ENCODE data around the gene ODAD3.

DNA sequence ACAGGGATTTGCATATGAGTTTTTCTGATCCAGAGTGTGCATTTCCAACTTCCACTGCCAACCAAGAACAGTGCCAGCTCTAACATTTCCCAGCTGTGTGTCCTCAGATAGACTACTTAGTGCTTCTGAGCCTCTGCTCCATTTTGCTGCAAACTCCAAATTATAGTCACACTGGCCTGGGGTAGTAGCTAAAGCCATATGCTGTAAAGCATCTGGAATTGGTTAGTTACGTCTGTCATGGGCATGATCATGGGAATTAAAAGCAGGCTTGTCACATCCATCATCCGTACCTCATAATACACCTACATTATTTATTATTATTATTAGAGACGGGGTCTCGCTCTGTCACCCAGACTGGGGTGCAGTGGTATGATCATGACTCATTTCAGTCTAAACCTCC is 38.8 kb upstream of the ODAD3 start:
- TF ChIP-seq, protein P1, sequence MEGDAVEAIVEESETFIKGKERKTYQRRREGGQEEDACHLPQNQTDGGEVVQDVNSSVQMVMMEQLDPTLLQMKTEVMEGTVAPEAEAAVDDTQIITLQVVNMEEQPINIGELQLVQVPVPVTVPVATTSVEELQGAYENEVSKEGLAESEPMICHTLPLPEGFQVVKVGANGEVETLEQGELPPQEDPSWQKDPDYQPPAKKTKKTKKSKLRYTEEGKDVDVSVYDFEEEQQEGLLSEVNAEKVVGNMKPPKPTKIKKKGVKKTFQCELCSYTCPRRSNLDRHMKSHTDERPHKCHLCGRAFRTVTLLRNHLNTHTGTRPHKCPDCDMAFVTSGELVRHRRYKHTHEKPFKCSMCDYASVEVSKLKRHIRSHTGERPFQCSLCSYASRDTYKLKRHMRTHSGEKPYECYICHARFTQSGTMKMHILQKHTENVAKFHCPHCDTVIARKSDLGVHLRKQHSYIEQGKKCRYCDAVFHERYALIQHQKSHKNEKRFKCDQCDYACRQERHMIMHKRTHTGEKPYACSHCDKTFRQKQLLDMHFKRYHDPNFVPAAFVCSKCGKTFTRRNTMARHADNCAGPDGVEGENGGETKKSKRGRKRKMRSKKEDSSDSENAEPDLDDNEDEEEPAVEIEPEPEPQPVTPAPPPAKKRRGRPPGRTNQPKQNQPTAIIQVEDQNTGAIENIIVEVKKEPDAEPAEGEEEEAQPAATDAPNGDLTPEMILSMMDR (IDR thresholded peaks at IDR 0.05; ENCODE audit: insufficient read depth, low read length, poor library complexity, severe bottlenecking) = no peak
- TF ChIP-seq EZH2phosphoT487 (conservative IDR thresholded peaks at IDR 0.05; ENCODE audit: low read length) = no peak
